ENCODE measurements around the gene C1QL2.

Gene C1QL2

DNA sequence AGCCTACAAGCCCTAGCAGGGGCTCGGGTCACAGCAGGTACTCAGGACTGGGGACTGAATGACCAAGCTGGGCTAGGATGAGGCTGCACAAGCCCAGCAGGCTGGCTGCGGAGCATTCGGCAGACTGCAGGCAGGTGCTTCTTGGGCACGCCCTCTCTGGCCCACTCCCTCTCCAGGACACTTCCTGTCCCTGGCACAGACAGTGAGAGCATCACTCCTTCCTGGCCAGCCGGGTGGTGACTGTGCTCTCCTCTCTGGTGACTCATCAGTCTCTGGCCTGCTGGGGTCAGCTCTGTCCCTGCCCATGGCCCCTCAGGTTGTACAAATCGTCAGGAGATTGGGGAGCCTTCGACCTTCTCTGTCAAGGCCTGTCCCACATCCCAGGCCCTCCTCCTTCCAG lies 22.5 kb downstream of the C1QL2 start:
- TF ChIP-seq GABPA (IDR thresholded peaks at IDR 0.05; ENCODE audit: low read depth) (no peak), REST (IDR thresholded peaks at IDR 0.05; ENCODE audit: insufficient replicate concordance, low read depth) (no peak), SPI1 (IDR thresholded peaks at IDR 0.05; ENCODE audit: borderline replicate concordance, low read depth) (no peak)
- no peak for DNase-seq (ENCODE audit: low read depth in 1 of 2, low spot score in 1 of 2)
- Histone ChIP-seq H3K27me3 (ENCODE audit: insufficient read depth, poor library complexity, severe bottlenecking) (peaks cover 13% of the 10 kb centered on the region), H3K27ac (replicated peaks) (no peak overlapping the region), H3K4me3 (replicated peaks; ENCODE audit: insufficient read depth, low read length) (no peak overlapping the region)

- no peak for DNase-seq (ENCODE audit: low read depth in 1 of 2, low spot score in 1 of 2)
- no peak for TF ChIP-seq SPI1 (IDR thresholded peaks at IDR 0.05; ENCODE audit: borderline replicate concordance, low read depth)
- TF ChIP-seq REST (IDR thresholded peaks at IDR 0.05; ENCODE audit: insufficient replicate concordance, low read depth): peak; percentile 81
- Histone ChIP-seq H3K4me3 (replicated peaks; ENCODE audit: insufficient read depth, low read length) (no peak overlapping the region), H3K27ac (replicated peaks) (no peak overlapping the region), H3K27me3 (ENCODE audit: insufficient read depth, poor library complexity, severe bottlenecking) (peaks cover 13% of the 10 kb centered on the region)
Observed at GRCh38 chr2:119134775-119135174, 23.8 kb downstream of the C1QL2 start.

- Histone ChIP-seq H3K27ac (replicated peaks) (no peak overlapping the region), H3K4me3 (replicated peaks; ENCODE audit: insufficient read depth, low read length) (no peak overlapping the region), H3K27me3 (ENCODE audit: insufficient read depth, poor library complexity, severe bottlenecking) (peaks cover 7% of the 10 kb centered on the region)
- TF ChIP-seq, protein P1, sequence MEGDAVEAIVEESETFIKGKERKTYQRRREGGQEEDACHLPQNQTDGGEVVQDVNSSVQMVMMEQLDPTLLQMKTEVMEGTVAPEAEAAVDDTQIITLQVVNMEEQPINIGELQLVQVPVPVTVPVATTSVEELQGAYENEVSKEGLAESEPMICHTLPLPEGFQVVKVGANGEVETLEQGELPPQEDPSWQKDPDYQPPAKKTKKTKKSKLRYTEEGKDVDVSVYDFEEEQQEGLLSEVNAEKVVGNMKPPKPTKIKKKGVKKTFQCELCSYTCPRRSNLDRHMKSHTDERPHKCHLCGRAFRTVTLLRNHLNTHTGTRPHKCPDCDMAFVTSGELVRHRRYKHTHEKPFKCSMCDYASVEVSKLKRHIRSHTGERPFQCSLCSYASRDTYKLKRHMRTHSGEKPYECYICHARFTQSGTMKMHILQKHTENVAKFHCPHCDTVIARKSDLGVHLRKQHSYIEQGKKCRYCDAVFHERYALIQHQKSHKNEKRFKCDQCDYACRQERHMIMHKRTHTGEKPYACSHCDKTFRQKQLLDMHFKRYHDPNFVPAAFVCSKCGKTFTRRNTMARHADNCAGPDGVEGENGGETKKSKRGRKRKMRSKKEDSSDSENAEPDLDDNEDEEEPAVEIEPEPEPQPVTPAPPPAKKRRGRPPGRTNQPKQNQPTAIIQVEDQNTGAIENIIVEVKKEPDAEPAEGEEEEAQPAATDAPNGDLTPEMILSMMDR (IDR thresholded peaks at IDR 0.05; ENCODE audit: insufficient read depth, low read length): peak; percentile 47
- TF ChIP-seq GABPA (IDR thresholded peaks at IDR 0.05; ENCODE audit: low read depth): no peak
- DNase-seq (ENCODE audit: low read depth in 1 of 2, low spot score in 1 of 2): peak in 1 of 2 experiments; percentile 34
Observed at GRCh38 chr2:119126650-119127049, 31.9 kb downstream of the C1QL2 start.

DNA sequence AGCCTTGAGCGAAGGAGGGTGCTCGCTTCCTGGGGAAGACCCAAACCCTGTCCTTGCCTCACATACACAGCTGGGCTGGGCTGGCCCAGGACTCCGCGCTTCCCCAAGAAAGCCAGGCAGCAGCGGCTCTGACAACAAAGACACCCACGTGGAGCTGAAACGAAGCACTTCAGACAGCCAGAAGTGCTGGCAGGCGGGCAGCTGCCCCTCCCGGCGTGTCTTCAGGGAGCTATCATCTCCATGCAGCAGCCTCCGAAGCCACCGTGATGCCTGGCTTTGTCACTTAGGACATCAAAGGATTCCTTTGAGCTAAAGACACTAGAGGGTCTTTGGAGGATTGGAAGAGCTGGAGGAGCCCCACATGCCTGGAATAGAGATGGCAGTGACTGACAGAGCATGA lies 35.2 kb downstream of the C1QL2 start:
- TF ChIP-seq SPI1 (IDR thresholded peaks at IDR 0.05; ENCODE audit: borderline replicate concordance, low read depth) (no peak), GABPA (IDR thresholded peaks at IDR 0.05; ENCODE audit: low read depth) (no peak), POLR2AphosphoS5 (IDR thresholded peaks at IDR 0.05; ENCODE audit: low read depth) (no peak), REST (IDR thresholded peaks at IDR 0.05; ENCODE audit: insufficient replicate concordance, low read depth) (no peak)
- TF ChIP-seq, protein P1 (IDR thresholded peaks at IDR 0.05; ENCODE audit: insufficient read depth, low read length): no peak
- Histone ChIP-seq H3K27ac (replicated peaks) (no peak overlapping the region), H3K27me3 (ENCODE audit: insufficient read depth, poor library complexity, severe bottlenecking) (peaks cover 2% of the 10 kb centered on the region), H3K4me3 (replicated peaks; ENCODE audit: insufficient read depth, low read length) (no peak overlapping the region)
- no peak for DNase-seq (ENCODE audit: low read depth in 1 of 2, low spot score in 1 of 2)

All from HL-60 (cell line).